Activated naive CD4-positive, alpha-beta T cell treated with anti-CD3 and anti-CD28 coated beads, Interleukin-2, amount 10 ng/mL, durations not matched to agents 7 days and 5 days (primary cell): ENCODE measurements around the gene RSL1D1.
A peak's percentile ranks its signal among the peaks of the same experiment; 100 is the strongest.

Experiments
- CTCF ChIA-PET: fragments of 350-600 bp; sonication (Branson Sonifier 250); formaldehyde crosslinking; loops from one replicate; lab custom pipeline; 2021; ENCODE audit warnings: antibody characterized with exemption; lab: Charles Lee
- DNase-seq: peaks from one replicate; pipeline ENCODE4 v3.0.0-alpha.2; 2020
- H3K27ac Mint-ChIP-seq: one replicate; pipeline ENCODE4 v1.8.0; 2021; ENCODE audit warnings: mild to moderate bottlenecking, moderate library complexity, mixed read lengths
- H3K27me3 Mint-ChIP-seq: one replicate; pipeline ENCODE4 v1.8.0; 2021; ENCODE audit warnings: mild to moderate bottlenecking, mixed read lengths
- H3K36me3 Mint-ChIP-seq: one replicate; pipeline ENCODE4 v1.8.0; 2021; ENCODE audit warnings: mixed read lengths
- H3K4me1 Mint-ChIP-seq: one replicate; pipeline ENCODE4 v1.8.0; 2021; ENCODE audit warnings: mixed read lengths
- H3K4me3 Mint-ChIP-seq: one replicate; pipeline ENCODE4 v1.8.0; 2021; ENCODE audit warnings: mild to moderate bottlenecking, moderate library complexity, mixed read lengths
- H3K9me3 Mint-ChIP-seq: one replicate; pipeline ENCODE4 v1.8.0; 2021; ENCODE audit warnings: mixed read lengths

The RSL1D1 gene

GRCh38 chr16:11851294-11852091 lies at the start of gene RSL1D1:
RSL1D1 (minus strand) TSS chr16:11851542; CDS start chr16:11851512, 30 bp downstream.
- Mint-ChIP-seq H3K36me3 (peaks cover 33% of the 10 kb centered on the region), H3K27ac (peak within 1 kb of the TSS; percentile 93), H3K4me3 (peak within 1 kb of the TSS; percentile 98), H3K27me3 (peaks cover 3% of the 10 kb centered on the region), H3K4me1 (peaks cover 54% of the 10 kb centered on the region), H3K9me3 (no peaks in the 10 kb centered on the region)
- DNase-seq: peak; percentile 93
- CTCF ChIA-PET: interaction anchor here (1.3 kb wide), 1 partner anchor 217 kb away, joined by 5 read pairs; no protein-coding TSS in a partner anchor

- H3K27ac Mint-ChIP-seq: no peak overlapping the region
- H3K27me3 Mint-ChIP-seq: no peaks in the 10 kb centered on the region
- H3K36me3 Mint-ChIP-seq: peaks cover 26% of the 10 kb centered on the region
- peaks cover 27% of the 10 kb centered on the region for H3K4me1 Mint-ChIP-seq
- CTCF ChIA-PET: no interaction called here
- no peak for DNase-seq
- no peak overlapping the region for H3K4me3 Mint-ChIP-seq
- no peaks in the 10 kb centered on the region for H3K9me3 Mint-ChIP-seq
Measured at GRCh38 chr16:11901091-11901490, 49.7 kb upstream of the RSL1D1 start.

GRCh38 chr16:11896486-11897176 lies 45.3 kb upstream of the RSL1D1 start:
- peaks cover 26% of the 10 kb centered on the region for H3K4me1 Mint-ChIP-seq
- no peaks in the 10 kb centered on the region for H3K27me3 Mint-ChIP-seq
- peaks cover 33% of the 10 kb centered on the region for H3K36me3 Mint-ChIP-seq
- no peak overlapping the region for H3K27ac Mint-ChIP-seq
- H3K4me3 Mint-ChIP-seq: no peak overlapping the region
- no peak for DNase-seq
- H3K9me3 Mint-ChIP-seq: no peaks in the 10 kb centered on the region
- CTCF ChIA-PET: interaction anchor here (1.1 to 1.8 kb wide), 2 partner anchors 20 to 171 kb away, joined by 4 to 5 read pairs; no protein-coding TSS in a partner anchor

- no peaks in the 10 kb centered on the region for H3K9me3 Mint-ChIP-seq
- H3K36me3 Mint-ChIP-seq: peaks cover 35% of the 10 kb centered on the region
- CTCF ChIA-PET: no interaction called here
- DNase-seq: no peak
- no peak overlapping the region for H3K27ac Mint-ChIP-seq
- no peaks in the 10 kb centered on the region for H3K27me3 Mint-ChIP-seq
- peaks cover 12% of the 10 kb centered on the region for H3K4me1 Mint-ChIP-seq
- H3K4me3 Mint-ChIP-seq: no peak overlapping the region
Measured at GRCh38 chr16:11893571-11893970, 42.2 kb upstream of the RSL1D1 start.

GRCh38 chr16:11892761-11893160 lies 41.4 kb upstream of the RSL1D1 start:
- Mint-ChIP-seq H3K27me3 (no peaks in the 10 kb centered on the region), H3K27ac (no peak overlapping the region), H3K9me3 (no peaks in the 10 kb centered on the region), H3K4me3 (no peak overlapping the region), H3K36me3 (peaks cover 37% of the 10 kb centered on the region), H3K4me1 (peaks cover 6% of the 10 kb centered on the region)
- no peak for DNase-seq
- CTCF ChIA-PET: no interaction called here

GRCh38 chr16:11890231-11890965 lies 39.1 kb upstream of the RSL1D1 start:
- Mint-ChIP-seq H3K36me3 (peaks cover 46% of the 10 kb centered on the region), H3K27ac (no peak overlapping the region)
- CTCF ChIA-PET: no interaction called here

GRCh38 chr16:11886881-11887280 lies 35.5 kb upstream of the RSL1D1 start:
- no peaks in the 10 kb centered on the region for H3K4me1 Mint-ChIP-seq
- no peak overlapping the region for H3K27ac Mint-ChIP-seq
- no peaks in the 10 kb centered on the region for H3K27me3 Mint-ChIP-seq
- CTCF ChIA-PET: no interaction called here
- H3K4me3 Mint-ChIP-seq: no peak overlapping the region
- H3K36me3 Mint-ChIP-seq: peaks cover 43% of the 10 kb centered on the region
- no peaks in the 10 kb centered on the region for H3K9me3 Mint-ChIP-seq
- DNase-seq: no peak

More at GRCh38 chr16:11890231-11890965, 39.1 kb upstream of the RSL1D1 start:
- no peaks in the 10 kb centered on the region for H3K9me3 Mint-ChIP-seq
- no peak overlapping the region for H3K4me3 Mint-ChIP-seq
- H3K27me3 Mint-ChIP-seq: no peaks in the 10 kb centered on the region
- no peak for DNase-seq
- no peaks in the 10 kb centered on the region for H3K4me1 Mint-ChIP-seq

GRCh38 chr16:11884035-11884434 lies 32.7 kb upstream of the RSL1D1 start:
- peaks cover 46% of the 10 kb centered on the region for H3K36me3 Mint-ChIP-seq
- no peaks in the 10 kb centered on the region for H3K27me3 Mint-ChIP-seq

GRCh38 chr16:11880007-11880406 lies 28.7 kb upstream of the RSL1D1 start:
- DNase-seq: no peak
- peaks cover 41% of the 10 kb centered on the region for H3K36me3 Mint-ChIP-seq

More at GRCh38 chr16:11884035-11884434, 32.7 kb upstream of the RSL1D1 start:
- CTCF ChIA-PET: interaction anchor here (0.6 to 0.7 kb wide), 2 partner anchors 405 to 470 kb away, joined by 3 read pairs; no protein-coding TSS in a partner anchor
- no peak overlapping the region for H3K27ac Mint-ChIP-seq
- DNase-seq: no peak
- no peaks in the 10 kb centered on the region for H3K9me3 Mint-ChIP-seq
- peaks cover 3% of the 10 kb centered on the region for H3K4me1 Mint-ChIP-seq
- no peak overlapping the region for H3K4me3 Mint-ChIP-seq

GRCh38 chr16:11877374-11877773 lies 26.0 kb upstream of the RSL1D1 start:
- peaks cover 3% of the 10 kb centered on the region for H3K4me1 Mint-ChIP-seq
- no peak overlapping the region for H3K27ac Mint-ChIP-seq
- no peaks in the 10 kb centered on the region for H3K27me3 Mint-ChIP-seq
- peaks cover 43% of the 10 kb centered on the region for H3K36me3 Mint-ChIP-seq
- no peak overlapping the region for H3K4me3 Mint-ChIP-seq
- no peak for DNase-seq
- CTCF ChIA-PET: interaction anchor here (1.0 kb wide), 1 partner anchor 19 kb away, joined by 4 read pairs; no protein-coding TSS in a partner anchor
- no peaks in the 10 kb centered on the region for H3K9me3 Mint-ChIP-seq

More at GRCh38 chr16:11880007-11880406, 28.7 kb upstream of the RSL1D1 start:
- CTCF ChIA-PET: no interaction called here
- Mint-ChIP-seq H3K4me3 (no peak overlapping the region), H3K4me1 (peaks cover 3% of the 10 kb centered on the region), H3K27ac (peak overlapping the region; percentile 47), H3K9me3 (no peaks in the 10 kb centered on the region), H3K27me3 (no peaks in the 10 kb centered on the region)

GRCh38 chr16:11876306-11876705 lies 25.0 kb upstream of the RSL1D1 start:
- no peaks in the 10 kb centered on the region for H3K9me3 Mint-ChIP-seq
- H3K27me3 Mint-ChIP-seq: no peaks in the 10 kb centered on the region
- H3K4me1 Mint-ChIP-seq: peaks cover 3% of the 10 kb centered on the region
- H3K27ac Mint-ChIP-seq: no peak overlapping the region
- no peak for DNase-seq
- peaks cover 41% of the 10 kb centered on the region for H3K36me3 Mint-ChIP-seq
- H3K4me3 Mint-ChIP-seq: no peak overlapping the region
- CTCF ChIA-PET: interaction anchor here (1.0 kb wide), 1 partner anchor 20 kb away, joined by 4 read pairs; no protein-coding TSS in a partner anchor

- H3K4me1 Mint-ChIP-seq: peaks cover 3% of the 10 kb centered on the region
- no peak overlapping the region for H3K4me3 Mint-ChIP-seq
- no peaks in the 10 kb centered on the region for H3K9me3 Mint-ChIP-seq
- H3K27ac Mint-ChIP-seq: no peak overlapping the region
- DNase-seq: no peak
- no peaks in the 10 kb centered on the region for H3K27me3 Mint-ChIP-seq
- H3K36me3 Mint-ChIP-seq: peaks cover 41% of the 10 kb centered on the region
- CTCF ChIA-PET: no interaction called here
Measured at GRCh38 chr16:11875721-11876120, 24.4 kb upstream of the RSL1D1 start.

GRCh38 chr16:11871193-11871592 lies 19.9 kb upstream of the RSL1D1 start:
- H3K4me3 Mint-ChIP-seq: no peak overlapping the region
- H3K4me1 Mint-ChIP-seq: no peaks in the 10 kb centered on the region
- CTCF ChIA-PET: interaction anchor here (1.1 kb wide), 1 partner anchor 197 kb away, joined by 3 read pairs; no protein-coding TSS in a partner anchor
- no peaks in the 10 kb centered on the region for H3K9me3 Mint-ChIP-seq
- peak overlapping the region; percentile 24 for H3K27ac Mint-ChIP-seq
- peaks cover 32% of the 10 kb centered on the region for H3K36me3 Mint-ChIP-seq
- no peaks in the 10 kb centered on the region for H3K27me3 Mint-ChIP-seq
- no peak for DNase-seq

- Mint-ChIP-seq H3K27me3 (no peaks in the 10 kb centered on the region), H3K9me3 (no peaks in the 10 kb centered on the region), H3K4me3 (no peak overlapping the region), H3K4me1 (no peaks in the 10 kb centered on the region), H3K36me3 (peaks cover 24% of the 10 kb centered on the region), H3K27ac (no peak overlapping the region)
- CTCF ChIA-PET: no interaction called here
- no peak for DNase-seq
Measured at GRCh38 chr16:11870399-11870798, 19.1 kb upstream of the RSL1D1 start.
